HEK293T (cell line): ENCODE results near the gene CATSPERD.

Experiments used
- CTCF ChIA-PET: fragments of 350-600 bp; formaldehyde crosslinking; extraction: SDS; loops from one replicate; lab custom pipeline; 2021; ENCODE audit warnings: antibody characterized with exemption, inconsistent platforms; lab: Yijun Ruan, JAX
- POLR2A ChIA-PET: fragments of 350-600 bp; formaldehyde crosslinking; extraction: SDS; loops from one replicate; lab custom pipeline; 2020; ENCODE audit warnings: antibody characterized with exemption, inconsistent platforms; lab: Yijun Ruan, JAX
- DNase-seq: peaks from one replicate; pipeline ENCODE4 v3.0.0; 2012; ENCODE audit warnings: mixed read lengths; ENCODE audit errors: extremely low spot score
- ARNT ChIP-seq: fragments of 450-650 bp; IDR thresholded peaks from 2 replicates; pipeline ENCODE4 v1.6.1; 2017; ENCODE audit warnings: mild to moderate bottlenecking
- BHLHE40 ChIP-seq: fragments of 450-650 bp; IDR thresholded peaks from 2 replicates; pipeline ENCODE4 v1.6.1; 2016; ENCODE audit warnings: mild to moderate bottlenecking, moderate library complexity, borderline replicate concordance
- CTBP1 ChIP-seq: fragments of 450-650 bp; IDR thresholded peaks from 2 replicates; pipeline ENCODE4 v1.6.1; 2016; ENCODE audit warnings: borderline replicate concordance
- ELF4 ChIP-seq: fragments of 450-650 bp; IDR thresholded peaks from 2 replicates; pipeline ENCODE4 v1.6.1; 2017; ENCODE audit warnings: antibody characterized with exemption
- FOXA1 ChIP-seq: fragments of 450-650 bp; IDR thresholded peaks from 2 replicates; pipeline ENCODE4 v1.6.1; 2016; ENCODE audit warnings: mild to moderate bottlenecking
- FOXK2 ChIP-seq: fragments of 450-650 bp; IDR thresholded peaks from 2 replicates; pipeline ENCODE4 v1.6.1; 2016; ENCODE audit warnings: mild to moderate bottlenecking
- FOXM1 ChIP-seq: fragments of 450-650 bp; IDR thresholded peaks from 2 replicates; pipeline ENCODE4 v1.6.1; 2017; ENCODE audit warnings: mild to moderate bottlenecking, borderline replicate concordance
- HDGF ChIP-seq: fragments of 450-650 bp; IDR thresholded peaks from 2 replicates; pipeline ENCODE4 v1.6.1; 2017; ENCODE audit warnings: antibody characterized with exemption, borderline replicate concordance
- L3MBTL2 ChIP-seq: fragments of 450-650 bp; conservative IDR thresholded peaks from 2 replicates; pipeline ENCODE4 v1.6.1; 2016; ENCODE audit warnings: mild to moderate bottlenecking
- LEF1 ChIP-seq: fragments of 450-650 bp; IDR thresholded peaks from 2 replicates; pipeline ENCODE4 v1.6.1; 2017; ENCODE audit warnings: mild to moderate bottlenecking, borderline replicate concordance
- NFRKB ChIP-seq: fragments of 450-650 bp; IDR thresholded peaks from 2 replicates; pipeline ENCODE4 v1.6.1; 2016; ENCODE audit warnings: mild to moderate bottlenecking, moderate library complexity
- SP1 ChIP-seq: fragments of 450-650 bp; IDR thresholded peaks from 2 replicates; pipeline ENCODE4 v1.6.1; 2017
- SUZ12 ChIP-seq: fragments of 450-650 bp; IDR thresholded peaks from 2 replicates; pipeline ENCODE4 v1.6.1; 2016; ENCODE audit warnings: mild to moderate bottlenecking
- TARDBP ChIP-seq: fragments of 450-650 bp; IDR thresholded peaks from 2 replicates; pipeline ENCODE4 v1.6.1; 2016
- ZNF384 ChIP-seq: fragments of 450-650 bp; IDR thresholded peaks from 2 replicates; pipeline ENCODE4 v1.6.1; 2016
- TF ChIP-seq, protein P1 (sequence below): fragments of 450-650 bp; IDR thresholded peaks from 2 replicates; pipeline ENCODE4 v1.6.1; 2016

The CATSPERD gene

DNA sequence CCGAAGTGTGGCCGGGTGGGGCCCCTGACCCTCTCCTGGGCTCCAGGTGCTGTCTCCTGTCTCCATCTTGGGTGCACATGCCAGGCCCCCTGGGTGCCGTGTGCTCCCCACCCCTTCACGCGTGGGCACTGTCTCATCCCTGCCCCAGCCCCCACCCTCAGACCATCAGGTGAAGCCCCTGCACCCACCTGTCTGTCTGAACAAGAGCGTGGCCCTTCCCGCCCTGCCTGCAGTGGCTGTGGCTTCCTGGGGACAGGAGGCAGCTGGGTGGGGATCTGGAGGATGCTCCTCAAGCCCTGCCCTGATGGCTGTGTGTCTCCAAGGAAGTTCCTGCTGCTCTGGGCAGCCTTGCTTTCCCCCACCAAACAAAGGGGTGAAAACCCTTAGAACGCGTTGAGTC, 61.9 kb downstream of the CATSPERD start:
- ChIA-PET CTCF (no interaction called here), POLR2A (interaction anchor here (1.1 to 2.2 kb wide), 3 partner anchors 8 to 62 kb away, joined by 3 to 8 read pairs (median 3); partner anchors contain the start of genes CATSPERD, DUS3L and LONP1)
- TF ChIP-seq LEF1: no peak
- TF ChIP-seq ARNT: no peak
- no peak for DNase-seq

DNA sequence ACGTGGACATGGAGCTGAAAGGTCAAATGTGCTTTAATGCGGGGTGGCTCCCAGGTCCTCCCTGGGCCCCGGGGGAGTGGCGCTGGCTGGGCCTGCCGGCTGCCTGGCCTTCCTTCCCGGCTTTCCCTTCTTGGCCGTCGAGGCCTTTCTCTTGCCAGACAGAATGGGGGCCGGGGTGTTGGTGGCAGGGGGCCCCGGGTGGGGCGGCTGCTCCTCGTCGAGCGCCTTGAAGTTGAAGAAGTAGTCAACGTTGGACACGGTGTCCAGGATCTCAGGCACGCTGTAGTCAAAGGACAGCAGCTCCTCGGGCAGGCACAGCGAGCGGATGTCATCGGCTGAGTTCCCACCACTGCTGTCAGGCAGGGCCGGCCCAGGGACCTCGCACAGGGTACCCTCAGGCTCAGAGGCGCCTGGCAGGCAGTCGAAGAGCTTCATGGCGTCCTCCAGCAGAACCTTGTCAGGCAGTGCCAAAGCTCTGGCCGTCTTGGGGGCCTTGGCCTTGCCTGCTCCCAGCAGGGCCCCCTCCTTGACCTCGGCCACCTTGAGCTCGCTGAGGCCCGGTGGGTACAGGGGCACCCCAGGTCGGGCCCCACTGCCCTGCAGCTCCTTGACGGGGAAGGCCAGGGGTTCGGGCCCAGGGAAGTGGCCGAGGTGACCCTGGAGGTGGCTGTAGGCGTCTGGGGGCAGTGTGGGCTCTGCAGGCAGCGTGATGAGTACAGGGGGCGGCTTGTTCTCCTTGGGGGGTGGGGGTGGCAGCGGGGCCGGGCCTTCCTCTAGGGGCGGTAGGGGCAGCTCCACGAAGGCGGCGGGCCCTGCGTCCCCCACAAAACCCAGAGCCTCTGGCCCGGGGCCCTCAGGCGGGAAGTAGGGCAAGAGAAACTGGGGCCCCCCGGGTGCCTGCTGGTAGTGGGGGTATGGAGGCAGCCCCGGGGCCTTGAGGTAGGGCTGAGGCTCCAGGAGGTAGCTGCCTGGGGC, 62.8 kb downstream of the CATSPERD start:
- ChIA-PET CTCF (no interaction called here), POLR2A (interaction anchor here (1.1 to 2.2 kb wide), 2 partner anchors 8 to 9 kb away, joined by 3 to 8 read pairs; partner anchors contain the start of gene DUS3L)
- no peak for DNase-seq
- TF ChIP-seq ELF4 (no peak), FOXM1 (no peak), SP1 (no peak), CTBP1 (no peak), L3MBTL2 (no peak), FOXK2 (no peak), FOXA1 (no peak), TARDBP (no peak), SUZ12 (no peak), ARNT (no peak), HDGF (no peak), BHLHE40 (no peak), ZNF384 (no peak), LEF1 (no peak), NFRKB (no peak)
- TF ChIP-seq, protein P1, sequence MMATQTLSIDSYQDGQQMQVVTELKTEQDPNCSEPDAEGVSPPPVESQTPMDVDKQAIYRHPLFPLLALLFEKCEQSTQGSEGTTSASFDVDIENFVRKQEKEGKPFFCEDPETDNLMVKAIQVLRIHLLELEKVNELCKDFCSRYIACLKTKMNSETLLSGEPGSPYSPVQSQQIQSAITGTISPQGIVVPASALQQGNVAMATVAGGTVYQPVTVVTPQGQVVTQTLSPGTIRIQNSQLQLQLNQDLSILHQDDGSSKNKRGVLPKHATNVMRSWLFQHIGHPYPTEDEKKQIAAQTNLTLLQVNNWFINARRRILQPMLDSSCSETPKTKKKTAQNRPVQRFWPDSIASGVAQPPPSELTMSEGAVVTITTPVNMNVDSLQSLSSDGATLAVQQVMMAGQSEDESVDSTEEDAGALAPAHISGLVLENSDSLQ: no peak

DNA sequence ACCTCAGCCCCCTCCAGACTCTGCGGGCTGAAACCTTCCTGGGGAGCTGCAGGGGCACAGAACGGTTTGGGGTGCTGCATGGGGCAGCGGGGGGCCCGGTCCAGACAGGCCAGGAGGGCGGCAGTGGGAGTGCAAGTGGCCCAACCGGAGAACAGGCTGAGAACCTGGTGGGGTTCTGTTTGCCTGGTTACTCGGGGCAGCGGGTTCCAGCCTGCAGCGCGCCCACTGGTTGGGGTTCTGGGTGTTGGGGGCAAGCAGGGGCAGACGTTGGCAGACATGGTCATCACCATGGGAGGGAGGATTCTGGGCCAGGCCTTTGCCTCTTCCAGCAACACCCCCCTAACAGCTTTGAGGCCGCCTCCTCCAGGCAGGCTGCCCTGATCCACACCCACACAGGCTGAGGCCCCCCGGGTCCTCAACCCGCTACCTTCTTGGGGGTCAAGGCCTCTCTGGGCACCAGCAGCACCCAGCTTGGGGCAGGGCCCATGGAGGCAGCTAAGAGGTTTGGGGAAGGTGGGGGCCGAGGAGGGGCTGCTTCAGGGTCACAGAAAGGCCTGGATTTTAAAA, 64.2 kb downstream of the CATSPERD start, which contains the start of gene PRR22:
Gene PRR22 (minus strand): TSS at position 166 of the 567 bp plus-strand sequence. CDS start 86 bp downstream, at position 80.
- ChIA-PET POLR2A (no interaction called here), CTCF (no interaction called here)
- no peak for DNase-seq
- no peak for TF ChIP-seq LEF1

DNA sequence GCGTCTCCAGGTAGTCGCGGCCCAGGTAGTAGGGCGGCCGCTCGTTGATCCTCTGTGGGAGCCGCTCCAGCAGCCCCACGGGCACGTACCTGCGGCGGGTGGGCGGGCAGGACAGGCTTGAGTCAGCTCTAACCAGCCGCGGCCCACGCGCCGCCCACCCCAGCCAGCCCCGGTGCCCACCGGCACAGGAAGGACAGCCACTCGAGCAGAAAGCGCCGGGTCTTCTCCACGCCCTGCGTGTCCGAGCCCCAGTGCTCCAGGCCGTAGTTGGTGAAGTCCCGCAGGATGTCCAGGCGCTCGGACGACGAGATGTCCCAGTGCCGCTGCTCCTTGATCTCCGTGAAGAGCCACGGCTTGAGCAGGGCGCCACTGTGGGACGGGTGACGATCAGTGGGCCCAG, 65.0 kb downstream of the CATSPERD start:
- CTCF ChIA-PET: no interaction called here
- DNase-seq: no peak
- POLR2A ChIA-PET: no interaction called here
- TF ChIP-seq, protein P1: no peak
- TF ChIP-seq ELF4 (no peak), L3MBTL2 (no peak), FOXM1 (no peak), LEF1 (no peak), FOXA1 (no peak), ARNT (no peak), NFRKB (no peak), ZNF384 (no peak), BHLHE40 (no peak), TARDBP (no peak), CTBP1 (no peak), SUZ12 (no peak), HDGF (no peak), FOXK2 (no peak), SP1 (no peak)

DNA sequence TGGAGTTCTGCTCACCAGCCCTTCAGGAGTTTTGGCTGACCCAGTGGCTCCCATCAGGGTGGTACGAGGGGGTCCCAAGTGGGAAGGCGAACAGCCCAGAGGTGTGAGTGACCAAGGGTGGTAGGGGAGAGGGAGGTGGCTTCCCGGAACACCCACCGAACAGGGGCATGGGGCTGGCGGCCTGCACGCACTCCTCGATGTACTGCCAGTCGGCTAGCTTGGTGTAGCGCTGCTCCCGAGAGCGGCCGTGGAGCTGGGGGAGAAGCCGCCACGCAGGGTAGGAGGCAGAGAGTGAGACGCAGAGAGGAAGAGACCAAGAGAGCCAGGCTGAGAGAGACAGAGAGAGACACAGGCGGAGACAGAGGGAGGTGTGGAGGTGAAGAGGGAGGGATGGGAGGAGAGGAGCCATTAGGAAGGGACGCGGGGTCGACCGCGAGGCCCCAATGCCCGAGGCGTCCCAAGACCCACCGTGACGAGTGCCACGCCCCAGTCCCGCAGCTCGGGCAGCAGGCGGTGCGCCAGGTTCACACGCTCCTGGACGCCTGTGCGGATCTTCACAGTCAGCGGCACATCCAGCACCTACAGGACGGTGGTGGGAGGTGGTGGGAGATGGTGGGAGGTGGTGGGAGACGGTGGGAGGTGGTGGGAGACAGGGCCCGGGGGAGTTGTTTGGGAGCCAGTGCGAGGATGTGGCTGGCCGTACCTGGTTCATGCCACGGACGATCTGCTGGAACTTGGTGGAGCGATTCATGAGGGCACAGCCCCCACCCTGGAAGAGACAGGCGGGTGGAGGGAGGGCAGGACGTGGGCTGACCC, 66.4 kb downstream of the CATSPERD start:
- DNase-seq: no peak
- ChIA-PET POLR2A (no interaction called here), CTCF (no interaction called here)
- no peak for TF ChIP-seq BHLHE40
- TF ChIP-seq CTBP1: no peak
- TF ChIP-seq, protein P1: no peak
- TF ChIP-seq FOXM1: no peak
- no peak for TF ChIP-seq FOXA1
- no peak for TF ChIP-seq ELF4
- no peak for TF ChIP-seq FOXK2
- TF ChIP-seq NFRKB: no peak
- TF ChIP-seq SP1: no peak
- no peak for TF ChIP-seq ZNF384
- TF ChIP-seq ARNT: no peak
